Lower leg skin (tissue), 3 donors: ENCODE data around the gene PRSS8.

Experiments used
- POLR2A ChIP-seq, 2 donors: fragments of 450-650 bp; IDR thresholded peaks; one replicate each; pipeline ENCODE4 v1.6.1; 2016 to 2017; ENCODE audit warnings: antibody characterized with exemption in 2 of 2, mild to moderate bottlenecking in 1 of 2, moderate library complexity in 1 of 2
- TF ChIP-seq, protein P1 (sequence below), 3 donors: fragments of 450-650 bp; IDR thresholded peaks; one replicate each; pipeline ENCODE4 v1.5.1; 2016; ENCODE audit warnings: antibody characterized with exemption in 3 of 3, mild to moderate bottlenecking in 3 of 3, moderate library complexity in 2 of 3

DNA sequence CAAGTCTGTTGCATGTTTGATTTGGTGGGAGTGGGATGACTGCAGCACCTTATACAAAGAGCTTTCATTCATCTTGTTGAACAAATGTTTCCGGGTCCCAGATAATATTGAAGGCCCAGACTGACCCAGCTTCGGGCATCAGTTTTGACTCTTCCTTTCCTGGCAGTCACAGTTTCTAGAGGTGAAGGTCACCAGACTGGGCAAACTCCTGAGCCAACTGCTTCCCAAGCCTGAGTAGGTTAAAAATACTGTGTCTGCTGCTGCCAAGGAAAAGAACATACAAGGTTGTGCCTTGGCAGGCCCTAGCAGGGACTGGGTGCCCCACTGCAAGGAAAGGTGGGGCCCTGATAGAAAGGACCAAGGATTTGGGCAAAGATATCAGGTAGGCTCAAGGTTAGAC lies 22.8 kb downstream of the PRSS8 start:
- TF ChIP-seq, protein P1, sequence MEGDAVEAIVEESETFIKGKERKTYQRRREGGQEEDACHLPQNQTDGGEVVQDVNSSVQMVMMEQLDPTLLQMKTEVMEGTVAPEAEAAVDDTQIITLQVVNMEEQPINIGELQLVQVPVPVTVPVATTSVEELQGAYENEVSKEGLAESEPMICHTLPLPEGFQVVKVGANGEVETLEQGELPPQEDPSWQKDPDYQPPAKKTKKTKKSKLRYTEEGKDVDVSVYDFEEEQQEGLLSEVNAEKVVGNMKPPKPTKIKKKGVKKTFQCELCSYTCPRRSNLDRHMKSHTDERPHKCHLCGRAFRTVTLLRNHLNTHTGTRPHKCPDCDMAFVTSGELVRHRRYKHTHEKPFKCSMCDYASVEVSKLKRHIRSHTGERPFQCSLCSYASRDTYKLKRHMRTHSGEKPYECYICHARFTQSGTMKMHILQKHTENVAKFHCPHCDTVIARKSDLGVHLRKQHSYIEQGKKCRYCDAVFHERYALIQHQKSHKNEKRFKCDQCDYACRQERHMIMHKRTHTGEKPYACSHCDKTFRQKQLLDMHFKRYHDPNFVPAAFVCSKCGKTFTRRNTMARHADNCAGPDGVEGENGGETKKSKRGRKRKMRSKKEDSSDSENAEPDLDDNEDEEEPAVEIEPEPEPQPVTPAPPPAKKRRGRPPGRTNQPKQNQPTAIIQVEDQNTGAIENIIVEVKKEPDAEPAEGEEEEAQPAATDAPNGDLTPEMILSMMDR (IDR thresholded peaks at IDR 0.05) = no peak
- TF ChIP-seq POLR2A (IDR thresholded peaks at IDR 0.05) = no peak
